Measurements from ENCODE around the gene PTTG1IP. TPM values are rescaled to one million over a fixed set of nuclear protein-coding genes. Genes with fewer than 3 reads are reported as not detected.
"Not testable (repeated sequence)": the region's sequence is repeated elsewhere in the genome, so short reads cannot be mapped to it uniquely, and the experiment has no call there.

PTTG1IP gene
- total RNA-seq, 1 donor from 2014 or later, result 464 TPM

DNA sequence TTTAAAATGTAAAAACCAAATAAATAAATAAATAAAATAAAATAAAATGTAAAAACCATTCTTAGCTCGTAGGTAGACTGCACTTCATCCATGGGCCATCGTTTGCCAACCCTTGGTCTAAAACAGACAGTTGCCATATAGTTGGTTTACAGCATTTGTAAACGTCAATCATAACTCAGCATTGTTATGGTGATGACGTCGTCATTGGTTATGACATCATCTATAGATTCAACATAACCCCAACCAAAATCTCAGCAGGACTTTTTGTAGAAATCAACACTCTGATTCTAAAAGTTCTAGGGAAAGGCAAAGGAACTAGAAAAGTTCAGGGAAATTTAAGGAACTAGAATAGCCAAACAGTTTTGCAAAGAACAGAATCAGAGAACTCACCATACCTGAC, 39.8 kb downstream of the PTTG1IP start:
- DNase-seq (ENCODE audit: extremely low read depth, low read depth, low spot score), result no peak

DNA sequence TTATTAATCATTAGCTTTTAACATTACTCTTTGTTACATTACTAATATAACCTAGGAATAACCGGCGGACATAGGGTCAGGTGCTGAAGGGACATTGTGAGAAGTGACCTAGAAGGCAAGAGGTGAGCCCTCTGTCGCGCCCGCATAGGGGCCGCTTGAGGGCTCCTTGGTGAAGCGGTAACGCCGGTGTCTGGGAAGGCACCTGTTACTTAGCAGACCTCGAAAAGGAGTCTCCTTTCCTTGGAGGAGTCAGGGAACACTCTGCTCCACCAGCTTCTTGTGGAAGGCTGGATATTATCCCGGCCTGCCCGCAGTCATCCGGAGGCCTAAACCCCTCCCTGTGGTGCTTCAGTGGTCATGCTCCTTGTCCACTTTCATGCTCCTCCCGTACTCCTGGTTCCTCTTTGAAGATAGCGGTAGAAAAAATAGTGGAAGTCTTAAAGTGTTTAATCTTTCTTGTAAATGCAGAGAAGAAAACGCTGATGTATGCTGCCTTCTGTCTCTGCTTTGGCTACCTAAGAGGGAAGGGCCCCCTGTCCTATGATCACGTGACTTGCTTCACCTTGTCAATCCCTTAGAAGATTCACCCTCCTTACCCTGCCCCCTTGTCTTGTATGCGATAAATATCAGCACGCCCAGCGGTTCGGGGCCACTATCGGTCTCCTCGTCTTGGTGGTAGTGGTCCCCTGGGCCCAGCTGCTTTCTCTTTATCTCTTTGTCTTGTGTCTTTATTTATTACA, 40.8 kb downstream of the PTTG1IP start:
- DNase-seq (ENCODE audit: extremely low read depth, low read depth, low spot score), result not testable (repeated sequence)

DNA sequence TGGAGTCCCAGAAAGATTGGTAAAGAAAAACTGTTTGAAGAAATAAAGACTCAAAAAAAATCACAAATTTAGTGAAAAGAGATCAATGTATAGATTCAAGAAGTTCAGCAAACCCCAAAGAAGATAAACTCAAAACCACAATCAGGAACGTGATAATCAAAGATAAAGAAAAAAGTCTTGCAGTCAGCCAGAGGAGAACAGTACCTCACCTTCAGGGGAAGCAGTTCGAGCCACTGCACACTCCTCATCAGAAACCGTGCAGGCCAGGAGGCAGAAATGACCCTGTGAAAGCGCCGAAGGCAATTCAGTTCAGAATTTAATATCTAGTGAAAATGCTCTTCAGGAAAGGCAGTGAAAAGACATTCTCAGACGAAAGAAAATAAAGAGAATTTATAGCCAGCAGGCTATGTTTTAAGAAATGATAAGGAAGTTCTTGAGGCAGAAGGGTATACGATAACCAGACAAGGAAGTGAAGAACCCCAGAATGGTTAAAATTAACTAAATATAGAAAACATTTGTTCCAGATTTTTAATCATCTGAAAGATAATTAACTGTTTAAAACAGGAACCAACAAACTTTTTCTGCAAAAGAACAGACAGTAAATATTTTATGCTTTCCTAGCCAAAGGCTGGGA, 42.1 kb downstream of the PTTG1IP start:
- DNase-seq (ENCODE audit: extremely low read depth, low read depth, low spot score), result no peak

GRCh38 chr21:44829507-44830092, 43.9 kb downstream of the PTTG1IP start:
- DNase-seq (ENCODE audit: extremely low read depth, low read depth, low spot score), result no peak

- DNase-seq (ENCODE audit: extremely low read depth, low read depth, low spot score), result no peak
Observed at GRCh38 chr21:44828362-44829056, 45.0 kb downstream of the PTTG1IP start.

DNA sequence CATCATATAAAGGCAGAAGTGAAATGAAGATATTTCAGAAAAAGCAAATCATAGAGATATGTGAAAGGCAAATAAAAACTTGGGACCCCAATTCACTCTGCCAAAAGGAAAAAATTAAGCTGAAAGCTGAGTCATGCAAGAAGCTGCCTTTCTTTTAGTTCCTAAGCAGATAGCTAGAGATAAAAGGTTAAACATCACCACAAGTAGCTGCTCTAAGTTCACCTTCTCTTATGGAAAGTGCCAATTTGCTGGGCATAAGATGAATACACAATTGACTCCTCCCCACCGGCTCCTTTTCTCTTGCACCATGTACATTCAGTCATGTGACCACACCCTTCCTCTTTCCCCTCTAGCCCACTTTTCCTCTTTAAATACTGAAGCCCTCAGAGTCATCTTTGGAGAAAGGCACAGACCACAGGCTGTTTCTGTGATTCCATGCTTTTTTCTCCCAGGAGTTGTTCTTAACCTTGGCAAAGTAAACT, 50.3 kb downstream of the PTTG1IP start:
- DNase-seq (ENCODE audit: extremely low read depth, low read depth, low spot score), result no peak

DNA sequence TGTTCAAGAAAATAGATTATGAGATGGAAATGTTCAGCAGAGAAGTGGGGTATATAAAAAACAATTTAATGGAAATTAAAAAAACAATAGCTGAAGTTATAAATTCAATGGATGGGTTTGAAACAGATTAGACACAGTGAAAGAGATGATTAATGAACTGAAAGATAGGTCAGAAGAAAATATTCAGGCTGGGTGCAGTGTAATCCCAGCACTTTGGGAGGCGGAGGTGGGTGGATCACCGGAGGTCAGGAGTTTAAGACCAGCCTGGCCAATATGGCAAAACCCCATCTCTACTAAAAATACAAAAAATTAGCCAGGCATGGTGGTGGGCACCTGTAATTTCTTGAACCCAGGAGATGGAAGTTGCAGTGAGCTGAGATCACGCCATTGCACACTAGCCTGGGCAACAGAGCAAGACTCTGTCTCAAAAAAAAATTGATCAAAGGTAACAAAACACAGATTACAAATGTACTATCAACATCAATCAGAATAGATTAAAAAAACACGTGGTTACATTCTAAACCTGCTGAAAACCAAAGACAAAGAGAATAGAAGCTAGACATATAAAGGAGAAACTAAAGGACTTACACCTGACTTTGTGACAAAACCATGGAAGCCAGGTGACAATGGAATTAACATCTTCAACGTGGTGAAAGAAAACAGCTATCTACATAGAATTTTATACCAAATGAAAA, 50.9 kb downstream of the PTTG1IP start:
- no peak for DNase-seq (ENCODE audit: extremely low read depth, low read depth, low spot score)

GRCh38 chr21:44820851-44821250, 52.6 kb downstream of the PTTG1IP start:
- DNase-seq (ENCODE audit: extremely low read depth, low read depth, low spot score), result no peak

GRCh38 chr21:44819283-44820243, 53.9 kb downstream of the PTTG1IP start:
- no peak for DNase-seq (ENCODE audit: extremely low read depth, low read depth, low spot score)

DNA sequence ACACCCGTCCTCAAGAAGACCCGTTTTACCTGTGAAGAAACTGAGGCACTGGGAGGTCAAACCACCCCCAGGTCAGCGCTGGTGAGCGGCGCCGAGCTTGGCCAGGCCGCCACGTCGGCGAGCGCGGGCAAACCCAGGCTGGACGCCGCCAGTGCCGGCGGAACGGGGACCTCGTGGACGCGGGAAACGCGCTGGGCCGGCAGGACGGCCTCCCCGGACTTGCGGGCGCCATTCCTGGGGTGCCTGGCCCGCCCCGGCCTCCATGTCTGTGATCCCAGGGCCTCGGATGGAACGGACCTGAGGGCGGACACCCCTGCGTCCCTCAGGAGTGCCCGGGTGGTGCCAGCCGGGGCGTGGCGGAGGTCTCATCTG, 54.9 kb downstream of the PTTG1IP start:
- no peak for DNase-seq (ENCODE audit: extremely low read depth, low read depth, low spot score)

DNA sequence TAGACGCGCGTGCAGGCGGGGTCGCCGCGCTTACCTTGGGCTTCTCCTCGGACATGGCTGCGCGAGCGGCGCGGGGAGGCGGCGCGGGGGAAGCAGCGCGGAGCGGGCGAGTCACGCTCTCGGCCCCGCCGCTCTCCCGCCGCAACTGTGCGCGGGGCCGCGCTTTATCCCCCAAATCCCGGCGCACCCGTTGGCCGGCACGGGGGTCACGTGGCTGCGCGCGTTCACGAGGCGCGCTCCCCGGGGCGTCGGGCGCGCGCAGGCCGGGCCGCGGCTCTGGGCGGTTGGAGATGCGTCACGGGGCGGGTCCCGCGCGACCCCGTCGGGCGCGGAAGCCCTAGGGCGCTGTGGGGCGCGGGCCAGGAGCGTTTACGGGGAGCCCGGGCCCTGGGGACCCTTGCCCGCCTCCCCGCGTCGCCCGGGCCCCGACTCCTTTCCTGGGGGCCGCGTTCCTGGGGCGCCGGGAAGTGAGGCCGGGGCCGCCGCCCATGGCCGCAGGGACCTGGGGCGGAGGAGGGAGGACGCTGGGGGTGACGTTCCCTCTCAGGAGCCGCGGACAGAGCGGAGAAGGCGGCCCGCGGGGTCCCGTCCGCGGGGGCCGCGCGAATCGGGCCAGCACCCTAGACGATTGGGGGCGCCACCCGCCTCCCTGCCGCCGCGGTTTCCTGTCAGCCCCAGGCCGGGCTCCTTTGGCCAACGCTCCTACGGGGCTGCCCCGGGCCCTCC, 55.4 kb downstream of the PTTG1IP start, which contains the start of gene SUMO3:
TSS of gene SUMO3 (minus strand) at position 149 of the 726 bp plus-strand sequence. CDS start at position 55, 94 bp downstream.
- no peak for DNase-seq (ENCODE audit: extremely low read depth, low read depth, low spot score)

- no peak for DNase-seq (ENCODE audit: extremely low read depth, low read depth, low spot score)
Observed at GRCh38 chr21:44817506-44817880, 56.0 kb downstream of the PTTG1IP start.

GRCh38 chr21:44816761-44817505, 56.6 kb downstream of the PTTG1IP start:
- no peak for DNase-seq (ENCODE audit: extremely low read depth, low read depth, low spot score)

- DNase-seq (ENCODE audit: extremely low read depth, low read depth, low spot score), result no peak
Observed at GRCh38 chr21:44815852-44816628, 57.5 kb downstream of the PTTG1IP start.

GRCh38 chr21:44815225-44815624, 58.3 kb downstream of the PTTG1IP start:
- DNase-seq (ENCODE audit: extremely low read depth, low read depth, low spot score), result no peak

GRCh38 chr21:44814498-44815023, 58.9 kb downstream of the PTTG1IP start:
- no peak for DNase-seq (ENCODE audit: extremely low read depth, low read depth, low spot score)

DNA sequence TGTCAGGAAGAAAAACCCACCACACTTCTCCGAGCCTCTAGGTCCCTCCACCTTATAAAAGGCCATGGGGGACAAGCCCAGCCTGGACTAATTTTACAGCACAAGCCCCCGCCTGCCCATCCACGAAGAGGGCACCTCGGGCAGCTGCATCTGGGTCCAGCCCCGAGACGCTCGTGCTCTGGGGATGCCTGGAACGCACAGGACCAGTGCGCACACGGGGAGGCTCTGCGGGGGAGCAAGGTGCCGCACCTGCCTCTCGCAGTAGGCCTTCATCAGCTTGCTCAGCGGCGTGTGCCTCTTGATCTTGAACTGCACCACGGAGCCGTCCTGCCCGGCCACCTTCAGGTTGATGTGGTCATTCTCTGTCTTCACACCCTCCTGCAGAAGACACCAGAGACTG, 59.8 kb downstream of the PTTG1IP start:
- DNase-seq (ENCODE audit: extremely low read depth, low read depth, low spot score), result no peak
